IMR-90 (cell line): ENCODE results near the gene DPH3. TPM values are rescaled to one million over a fixed set of nuclear protein-coding genes. Genes with fewer than 3 reads are reported as not detected.

Experiments
- ATAC-seq: fragments of 200-7000 bp; cut with Tn5 transposase; 2 replicates; pipeline ENCODE4 v1.9.1; 2020; ENCODE audit warnings: low read depth, mild to moderate bottlenecking, moderate library complexity
- BruUV-seq: library from RNA; stranded (reverse); fragments of 400-500 nt; replicated peaks from 2 replicates; lab custom pipeline; 2021; lab: Mats Ljungman, UMichigan
- CTCF ChIA-PET: fragments of 300-600 bp; formaldehyde crosslinking; extraction: SDS; loops from one replicate; lab custom pipeline; 2021; ENCODE audit warnings: antibody characterized with exemption; lab: Yijun Ruan, JAX
- POLR2A ChIA-PET: fragments of 300-600 bp; sonication (Branson Sonifier 250); formaldehyde crosslinking; loops from one replicate; lab custom pipeline; 2022; ENCODE audit warnings: antibody characterized with exemption; ENCODE audit not compliant: unreplicated experiment; lab: Charles Lee
- DNase-seq: peaks from one replicate; pipeline ENCODE4 v3.0.0; 2013
- H2AFZ ChIP-seq: replicated peaks from 2 replicates; pipeline ENCODE3; 2013; ENCODE audit warnings: low read length, mild to moderate bottlenecking; ENCODE audit not compliant: poor library complexity
- H2AK5ac ChIP-seq: 2 replicates; pipeline ENCODE4 v1.6.1; 2013; ENCODE audit warnings: low read depth, low read length, inconsistent platforms
- H2AK9ac ChIP-seq: replicated peaks from 2 replicates; pipeline ENCODE3; 2013; ENCODE audit warnings: mild to moderate bottlenecking, low read depth, low read length, moderate library complexity; ENCODE audit not compliant: poor library complexity
- H2BK120ac ChIP-seq: 2 replicates; pipeline ENCODE4 v1.6.1; 2013; ENCODE audit warnings: low read depth, low read length, inconsistent platforms
- H2BK15ac ChIP-seq: 3 replicates; pipeline ENCODE4 v1.6.1; 2013; ENCODE audit warnings: low read depth, low read length, inconsistent platforms
- H2BK20ac ChIP-seq: 2 replicates; pipeline ENCODE4 v1.6.1; 2013; ENCODE audit warnings: low read depth, mild to moderate bottlenecking, inconsistent platforms, low read length, moderate library complexity
- H2BK5ac ChIP-seq: 2 replicates; pipeline ENCODE4 v1.6.1; 2013; ENCODE audit warnings: mild to moderate bottlenecking, low read depth, low read length, inconsistent platforms; ENCODE audit not compliant: poor library complexity, severe bottlenecking
- H3K14ac ChIP-seq: replicated peaks from 2 replicates; pipeline ENCODE4 v1.6.1; 2013; ENCODE audit warnings: low read depth, low read length, inconsistent platforms
- H3K18ac ChIP-seq: 2 replicates; pipeline ENCODE4 v1.6.1; 2013; ENCODE audit warnings: low read depth, low read length, control low read depth
- H3K23ac ChIP-seq: 2 replicates; pipeline ENCODE4 v1.6.1; 2013; ENCODE audit warnings: low read depth, low read length, inconsistent platforms
- H3K27ac ChIP-seq: 2 replicates; pipeline ENCODE4 v1.5.1; 2013; ENCODE audit warnings: mild to moderate bottlenecking, control low read depth, low read length; ENCODE audit not compliant: insufficient read depth
- H3K27me3 ChIP-seq: 2 replicates; pipeline ENCODE4 v1.6.1; 2013; ENCODE audit warnings: low read length; ENCODE audit not compliant: control insufficient read depth, insufficient read depth
- H3K36me3 ChIP-seq: 2 replicates; pipeline ENCODE4 v1.6.1; 2013; ENCODE audit warnings: low read length, mixed read lengths; ENCODE audit not compliant: control insufficient read depth, insufficient read depth
- H3K4ac ChIP-seq: 2 replicates; pipeline ENCODE4 v1.6.1; 2013; ENCODE audit warnings: low read depth, low read length, inconsistent platforms
- H3K4me1 ChIP-seq: 2 replicates; pipeline ENCODE4 v1.6.1; 2013; ENCODE audit warnings: low read length, mixed read lengths; ENCODE audit not compliant: control insufficient read depth, insufficient read depth
- H3K4me2 ChIP-seq: 2 replicates; pipeline ENCODE4 v1.6.1; 2013; ENCODE audit warnings: low read depth, mild to moderate bottlenecking, control low read depth, low read length, moderate library complexity
- H3K4me3 ChIP-seq: 2 replicates; pipeline ENCODE4 v1.5.1; 2013; ENCODE audit warnings: low read depth, mild to moderate bottlenecking, control low read depth, low read length, moderate library complexity; ENCODE audit not compliant: insufficient read depth
- H3K56ac ChIP-seq: 2 replicates; pipeline ENCODE4 v1.6.1; 2013; ENCODE audit warnings: low read length, inconsistent platforms; ENCODE audit not compliant: insufficient read depth; ENCODE audit errors: extremely low read depth
- H3K79me1 ChIP-seq, 2 experiments: 2 replicates each; pipeline ENCODE4 v1.6.1; 2013; ENCODE audit warnings: low read length in 2 of 2, inconsistent platforms in 1 of 2, low read depth in 1 of 2
- H3K9ac ChIP-seq: 2 replicates; pipeline ENCODE4 v1.6.1; 2013; ENCODE audit warnings: low read depth, low read length, control low read depth
- H3K9me1 ChIP-seq: 2 replicates; pipeline ENCODE4 v1.6.1; 2013; ENCODE audit warnings: low read length, inconsistent platforms; ENCODE audit not compliant: insufficient read depth
- H3K9me3 ChIP-seq: 2 replicates; pipeline ENCODE4 v1.6.1; 2013; ENCODE audit warnings: low read length; ENCODE audit not compliant: control insufficient read depth, insufficient read depth
- H4K20me1 ChIP-seq: 2 replicates; pipeline ENCODE4 v1.6.1; 2013; ENCODE audit warnings: low read length, inconsistent platforms; ENCODE audit not compliant: insufficient read depth
- H4K5ac ChIP-seq: 2 replicates; pipeline ENCODE4 v1.6.1; 2013; ENCODE audit warnings: mild to moderate bottlenecking, low read depth, low read length, control low read depth
- H4K8ac ChIP-seq, 2 experiments: 2 replicates each; pipeline ENCODE4 v1.6.1; 2013; ENCODE audit warnings: low read depth in 2 of 2, low read length in 2 of 2, control low read depth in 1 of 2, inconsistent platforms in 1 of 2
- H4K91ac ChIP-seq: 2 replicates; pipeline ENCODE4 v1.6.1; 2013; ENCODE audit warnings: low read depth, low read length, inconsistent platforms; ENCODE audit not compliant: insufficient read depth
- BHLHE40 ChIP-seq: fragments of 150-350 bp; IDR thresholded peaks from 2 replicates; pipeline ENCODE4 v1.6.1; 2016; ENCODE audit warnings: mild to moderate bottlenecking, low read depth, low read length
- CHD1 ChIP-seq: IDR thresholded peaks from 2 replicates; pipeline ENCODE4 v1.6.1; 2012; ENCODE audit warnings: low read depth, low read length, improper control_type of control experiment
- FOS ChIP-seq: fragments of 150-350 bp; IDR thresholded peaks from 2 replicates; pipeline ENCODE4 v1.6.1; 2016; ENCODE audit warnings: low read depth, low read length
- MXI1 ChIP-seq: IDR thresholded peaks from 2 replicates; pipeline ENCODE4 v1.6.1; 2012; ENCODE audit warnings: low read depth, mild to moderate bottlenecking, low read length, moderate library complexity, borderline replicate concordance
- NFE2L2 ChIP-seq: fragments of 150-350 bp; IDR thresholded peaks from 2 replicates; pipeline ENCODE4 v1.6.1; 2016; ENCODE audit warnings: low read depth, mild to moderate bottlenecking, low read length
- POLR2A ChIP-seq: IDR thresholded peaks from 2 replicates; pipeline ENCODE4 v1.6.1; 2012; ENCODE audit warnings: mild to moderate bottlenecking, low read depth, low read length
- RAD21 ChIP-seq: IDR thresholded peaks from 2 replicates; pipeline ENCODE4 v1.6.1; 2012; ENCODE audit warnings: low read length, improper control_type of control experiment
- SMC3 ChIP-seq: fragments of 150-350 bp; IDR thresholded peaks from 2 replicates; pipeline ENCODE4 v1.6.1; 2016; ENCODE audit warnings: low read depth, mild to moderate bottlenecking, antibody characterized with exemption, low read length, moderate library complexity
- WGBS, 2 experiments: methylation state at CpG; one replicate each; pipeline versions ENCODE4 v1.1.5 to v1.1.7; 2013; ENCODE audit warnings: missing lambda C conversion rate in 2 of 2; ENCODE audit not compliant: insufficient read length in 1 of 2; ENCODE audit errors: extremely low coverage in 2 of 2; 5-methylcytosine and 5-hydroxymethylcytosine counted together
- dilution Hi-C: fragments of 300-500 bp; cut with HindIII; formaldehyde crosslinking; loops from one replicate; pipeline ENCODE4 v1.14.3; 2018; ENCODE audit warnings: low sequenced_read_pairs; ENCODE audit not compliant: unreplicated experiment
- in situ Hi-C: fragments of 300-500 bp; cut with MboI; formaldehyde crosslinking; loops from 3 replicates; pipeline ENCODE4 v1.14.3; 2019; ENCODE audit warnings: low sequenced_read_pairs, inconsistent platforms, mixed read lengths
- intact Hi-C: fragments of 100-400 bp; cut with micrococcal nuclease; formaldehyde crosslinking; loops from 2 replicates; pipeline ENCODE4 v1.10.0; 2022
- polyA plus RNA-seq, 3 experiments: library from polyadenylated mRNA; depleted of rRNA; stranded (reverse); fragments of >200 nt; gene quantifications; 2 replicates each; pipeline ENCODE4 v1.2.3, GENCODE V29; 2012; ENCODE audit warnings: low replicate concordance in 1 of 3
- total RNA-seq: library from RNA; depleted of rRNA; stranded (reverse); fragments of >200 nt; gene quantifications from 2 replicates; pipeline ENCODE4 v1.2.3, GENCODE V29; 2012
- TF ChIP-seq, protein P1 (sequence below): fragments of 150-350 bp; IDR thresholded peaks from 2 replicates; pipeline ENCODE4 v1.6.1; 2016; ENCODE audit warnings: low read depth, mild to moderate bottlenecking, low read length, moderate library complexity, borderline replicate concordance
- TF ChIP-seq, protein P2 (sequence below): fragments of 150-350 bp; IDR thresholded peaks from 2 replicates; pipeline ENCODE4 v1.6.1; 2017; ENCODE audit warnings: mild to moderate bottlenecking, antibody characterized with exemption, low read length, low read depth

DPH3 gene
- total and polyA plus RNA-seq, 2 of the 4 experiments (the other 2 are of a cell fraction): 12.9 to 32.1 TPM

- no peak overlapping the region; the same call in 1 of the 2 replicates for H3K4me2 ChIP-seq
- no TSS peak for BruUV-seq
- peak; percentile 51 for DNase-seq
- H2BK5ac ChIP-seq: no peak overlapping the region
- in situ Hi-C loops (loop anchor here (5.0 to 25.0 kb wide), 3 partner anchors 62 to 607 kb away; no protein-coding TSS in a partner anchor), intact Hi-C loops (loop anchor here (10.0 kb wide), 1 partner anchor 609 kb away; no protein-coding TSS in a partner anchor), dilution Hi-C loops (no loop called here)
- H2AFZ ChIP-seq: peak overlapping the region; percentile 60
- H3K36me3 ChIP-seq: no peaks in the 10 kb centered on the region
- no peaks in the 10 kb centered on the region for H4K20me1 ChIP-seq
- H3K14ac ChIP-seq: peak overlapping the region; percentile 65
- peak overlapping the region; percentile 19 for H4K5ac ChIP-seq
- H3K79me1 ChIP-seq: no peaks in the 10 kb centered on the region
- peaks cover 17% of the 10 kb centered on the region for H3K9me1 ChIP-seq
- H3K23ac ChIP-seq: peak overlapping the region; percentile 36; the same call in 1 of the 2 replicates
- peak overlapping the region; percentile 32; the same call in 1 of the 2 replicates for H2AK5ac ChIP-seq
- H3K4ac ChIP-seq: peak overlapping the region; percentile 39
- peak overlapping the region; percentile 22; the same call in 2 of the 3 replicates for H2BK15ac ChIP-seq
- ChIA-PET CTCF (interaction anchor here (1.4 kb wide), 1 partner anchor 195 kb away, joined by 6 read pairs; no protein-coding TSS in a partner anchor), POLR2A (interaction anchor here (0.6 kb wide), 1 partner anchor 261 kb away, joined by 5 read pairs; no protein-coding TSS in a partner anchor)
- H3K27me3 ChIP-seq: no peaks in the 10 kb centered on the region
- peak overlapping the region; percentile 12 to 79; a peak in 3 of 4 replicates for H4K8ac ChIP-seq
- TF ChIP-seq, protein P1, sequence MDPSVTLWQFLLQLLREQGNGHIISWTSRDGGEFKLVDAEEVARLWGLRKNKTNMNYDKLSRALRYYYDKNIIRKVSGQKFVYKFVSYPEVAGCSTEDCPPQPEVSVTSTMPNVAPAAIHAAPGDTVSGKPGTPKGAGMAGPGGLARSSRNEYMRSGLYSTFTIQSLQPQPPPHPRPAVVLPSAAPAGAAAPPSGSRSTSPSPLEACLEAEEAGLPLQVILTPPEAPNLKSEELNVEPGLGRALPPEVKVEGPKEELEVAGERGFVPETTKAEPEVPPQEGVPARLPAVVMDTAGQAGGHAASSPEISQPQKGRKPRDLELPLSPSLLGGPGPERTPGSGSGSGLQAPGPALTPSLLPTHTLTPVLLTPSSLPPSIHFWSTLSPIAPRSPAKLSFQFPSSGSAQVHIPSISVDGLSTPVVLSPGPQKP: no peak
- TF ChIP-seq, protein P2, sequence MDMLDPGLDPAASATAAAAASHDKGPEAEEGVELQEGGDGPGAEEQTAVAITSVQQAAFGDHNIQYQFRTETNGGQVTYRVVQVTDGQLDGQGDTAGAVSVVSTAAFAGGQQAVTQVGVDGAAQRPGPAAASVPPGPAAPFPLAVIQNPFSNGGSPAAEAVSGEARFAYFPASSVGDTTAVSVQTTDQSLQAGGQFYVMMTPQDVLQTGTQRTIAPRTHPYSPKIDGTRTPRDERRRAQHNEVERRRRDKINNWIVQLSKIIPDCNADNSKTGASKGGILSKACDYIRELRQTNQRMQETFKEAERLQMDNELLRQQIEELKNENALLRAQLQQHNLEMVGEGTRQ: no peak
- TF ChIP-seq RAD21: peak; percentile 1; the same call in 1 of the 2 replicates
- no peak for TF ChIP-seq BHLHE40
- TF ChIP-seq MXI1: no peak
- no peak for TF ChIP-seq POLR2A
- TF ChIP-seq NFE2L2: no peak
- no peak for TF ChIP-seq CHD1
- TF ChIP-seq SMC3: 0 out of 2 replicates have a peak, but pooled peaks have one; percentile 11
- no peak for TF ChIP-seq FOS
- ATAC-seq: peak; percentile 36
- H3K9me3 ChIP-seq: no peaks in the 10 kb centered on the region
- peak overlapping the region; percentile 50; the same call in 1 of the 2 replicates for H4K91ac ChIP-seq
- H3K4me1 ChIP-seq: peaks cover 18% of the 10 kb centered on the region
- H3K56ac ChIP-seq: 0 out of 2 replicates have a peak overlapping the region, but pooled peaks have one; percentile 19
- peak overlapping the region; percentile 45 for H2BK120ac ChIP-seq
- WGBS, 2 experiments: 34% methylated on average over 4 of the region's 9 CpGs; no CpG with 5 or more reads in 1 of the 2 experiments
- peak overlapping the region; percentile 41; the same call in 1 of the 2 replicates for H3K9ac ChIP-seq
- no peak overlapping the region for H2AK9ac ChIP-seq
- H2BK20ac ChIP-seq: peak overlapping the region; percentile 48
- peak overlapping the region; percentile 32; the same call in 1 of the 2 replicates for H3K18ac ChIP-seq
- no peak overlapping the region for H3K4me3 ChIP-seq
- no peak overlapping the region for H3K27ac ChIP-seq
These were observed 20.8 kb downstream of the DPH3 start for GRCh38 chr3:16243706-16244490.
